K562 (cell line): ENCODE data around the gene NMRK2. TPM values are rescaled to one million over a fixed set of nuclear protein-coding genes. Genes with fewer than 3 reads are reported as not detected.

Source experiments
- BMI1 ChIP-seq: fragments of 150-350 bp; IDR thresholded peaks from 2 replicates; pipeline ENCODE4 v1.6.1; 2014; ENCODE audit warnings: low read length
- CBFA2T3 ChIP-seq: fragments of 450-650 bp; IDR thresholded peaks from 2 replicates; pipeline ENCODE4 v1.6.1; 2017
- CHAMP1 ChIP-seq: fragments of 450-650 bp; IDR thresholded peaks from 2 replicates; pipeline ENCODE4 v1.6.1; 2016; ENCODE audit warnings: mild to moderate bottlenecking
- CXXC5 ChIP-seq: fragments of 250-450 bp; sonication (Bioruptor Pico); IDR thresholded peaks from 2 replicates; pipeline ENCODE4 v1.8.0; 2022; ENCODE audit warnings: inconsistent platforms, mild to moderate bottlenecking, moderate library complexity
- DACH1 ChIP-seq: fragments of 450-650 bp; IDR thresholded peaks from 2 replicates; pipeline ENCODE4 v1.6.1; 2018; ENCODE audit not compliant: partially characterized antibody
- EGR1 ChIP-seq: fragments of 450-650 bp; conservative IDR thresholded peaks from 2 replicates; pipeline ENCODE4 v1.6.1; 2017; ENCODE audit warnings: mild to moderate bottlenecking
- HMG20B ChIP-seq: fragments of 250-450 bp; sonication (Bioruptor Pico); IDR thresholded peaks from 2 replicates; pipeline ENCODE4 v1.5.0; 2021; ENCODE audit warnings: mild to moderate bottlenecking
- KDM5B ChIP-seq: fragments of 200-600 bp; sonication (generic); IDR thresholded peaks from 2 replicates; pipeline ENCODE4 v1.6.1; 2012; ENCODE audit warnings: low read depth, mild to moderate bottlenecking, moderate library complexity, low read length, control low read depth, inconsistent platforms; ENCODE audit not compliant: insufficient replicate concordance
- MAFG ChIP-seq: fragments of 450-650 bp; conservative IDR thresholded peaks from 2 replicates; pipeline ENCODE4 v1.6.1; 2016; ENCODE audit warnings: missing genetic modification characterization, missing compliant biosample characterization
- MCM5 ChIP-seq: fragments of 450-650 bp; IDR thresholded peaks from 2 replicates; pipeline ENCODE4 v1.6.1; 2016; ENCODE audit warnings: low read depth
- MECOM ChIP-seq: fragments of 250-450 bp; sonication (Bioruptor Pico); IDR thresholded peaks from 2 replicates; pipeline ENCODE4 v1.8.0; 2022; ENCODE audit warnings: inconsistent platforms
- RBBP5 ChIP-seq: fragments of 200-600 bp; sonication (generic); IDR thresholded peaks from 2 replicates; pipeline ENCODE4 v1.6.1; 2012; ENCODE audit warnings: borderline replicate concordance, mild to moderate bottlenecking, low read length, control low read depth, inconsistent platforms; ENCODE audit not compliant: insufficient read depth, poor library complexity, severe bottlenecking
- RBM14 ChIP-seq: fragments of 200-400 bp; formaldehyde crosslinking; IDR thresholded peaks from 2 replicates; pipeline ENCODE4 v1.6.1; 2018; ENCODE audit warnings: low read depth, mild to moderate bottlenecking, low read length, moderate library complexity, borderline replicate concordance; ENCODE audit not compliant: insufficient read depth
- STAT5A ChIP-seq: IDR thresholded peaks from 2 replicates; pipeline ENCODE4 v1.6.1; 2012; ENCODE audit warnings: low read length, inconsistent platforms, borderline replicate concordance
- ZEB2 ChIP-seq: fragments of 450-650 bp; IDR thresholded peaks from 2 replicates; pipeline ENCODE4 v1.6.1; 2016
- ZNF121 ChIP-seq: sonication (generic); formaldehyde crosslinking; conservative IDR thresholded peaks from 2 replicates; pipeline ENCODE4 v1.8.0; 2022; ENCODE audit warnings: missing genetic modification reagents
- ZNF318 ChIP-seq, 2 experiments: fragments of 450-650 bp; IDR thresholded peaks; 2 replicates each; pipeline ENCODE4 v1.6.1; 2016; ENCODE audit warnings: mild to moderate bottlenecking in 2 of 2, borderline replicate concordance in 1 of 2, low read depth in 1 of 2, moderate library complexity in 1 of 2
- ZNF445 ChIP-seq: fragments of 250-450 bp; sonication (Bioruptor Pico); IDR thresholded peaks from 2 replicates; pipeline ENCODE4 v1.4.0; 2020; ENCODE audit warnings: low read depth, mild to moderate bottlenecking, moderate library complexity
- polyA plus RNA-seq, 8 experiments: library from polyadenylated mRNA; depleted of rRNA in 4 of 8; stranded (reverse) in 5 of 8; unstranded in 3 of 8; fragments of >200 nt; fragmentation: Nextera tagmentation in 2 of 8; fragmentation: Illumina TruSeq in 1 of 8; extraction: Ambion mirVana in 2 of 8; extraction: Trizol in 1 of 8; gene quantifications; 2 replicates each; pipeline versions ENCODE4 v1.2.1 to v1.2.3, GENCODE V29; 2011 to 2014; ENCODE audit warnings: inconsistent platforms in 1 of 8, missing spikeins in 1 of 8
- total RNA-seq, 7 experiments: library from RNA; depleted of rRNA in 6 of 7; stranded (reverse); fragments of >200 nt in 6 of 7; fragmentation: Illumina TruSeq in 2 of 7; extraction: Trizol in 2 of 7; gene quantifications; 2 replicates each; pipeline versions ENCODE4 v1.2.1 to v1.2.3, GENCODE V29; 2011 to 2021; ENCODE audit warnings: low replicate concordance in 1 of 7

Gene NMRK2
- total and polyA plus RNA-seq, 9 of the 15 experiments (the other 6 are each of a cell fraction or from before 2014, with no cell fraction given): not detected

GRCh38 chr19:3984908-3985642 lies 52.2 kb downstream of the NMRK2 start, which contains the start of gene EEF2 (continued):
- peak; percentile 17; the same call in 1 of the 2 replicates for TF ChIP-seq STAT5A
- no peak for TF ChIP-seq ZNF121 (CRISPR knock-in tag)
- no peak for TF ChIP-seq HMG20B (CRISPR knock-in tag)
- TF ChIP-seq RBBP5: peak; percentile 99
- TF ChIP-seq CHAMP1: no peak
- no peak for TF ChIP-seq BMI1
- TF ChIP-seq DACH1: peak; percentile 39
- TF ChIP-seq ZNF445 (CRISPR knock-in tag): 0 out of 2 replicates have a peak, but pooled peaks have one; percentile 24
- TF ChIP-seq RBM14: peak; percentile 95; the same call in 1 of the 2 replicates
- peak; percentile 100 for TF ChIP-seq KDM5B
- TF ChIP-seq MCM5: no peak
- 0 out of 2 replicates have a peak, but pooled peaks have one; percentile 4 for TF ChIP-seq MAFG (tag)
- no peak for TF ChIP-seq ZNF318 (IDR thresholded peaks at IDR 0.05; ENCODE audit: borderline replicate concordance in 1 of 2, low read depth in 1 of 2)
- peak; percentile 85 for TF ChIP-seq CXXC5 (CRISPR knock-in tag)
- TF ChIP-seq CBFA2T3: peak; percentile 22
- peak; percentile 70 for TF ChIP-seq EGR1
- TF ChIP-seq MECOM (CRISPR knock-in tag): no peak
- TF ChIP-seq ZEB2: no peak; the same call in 1 of the 2 replicates
